M059J (cell line): ENCODE data around the gene MYL4. TPM values are rescaled to one million over a fixed set of nuclear protein-coding genes. Genes with fewer than 3 reads are reported as not detected.
"Not testable (repeated sequence)": the region's sequence is repeated elsewhere in the genome, so short reads cannot be mapped to it uniquely, and the experiment has no call there.

ENCODE experiments used
- DNase-seq: peaks from one replicate; pipeline ENCODE4 v3.0.0-alpha.2; 2012; ENCODE audit warnings: low read depth
- total RNA-seq: library from RNA; depleted of rRNA; stranded (reverse); fragments of >200 nt; shearing (Covaris generic); gene quantifications from 2 replicates; pipeline ENCODE4 v1.2.3, GENCODE V29; 2014

The MYL4 gene
- total RNA-seq, 1 experiment from 2014 or later: not detected

DNA sequence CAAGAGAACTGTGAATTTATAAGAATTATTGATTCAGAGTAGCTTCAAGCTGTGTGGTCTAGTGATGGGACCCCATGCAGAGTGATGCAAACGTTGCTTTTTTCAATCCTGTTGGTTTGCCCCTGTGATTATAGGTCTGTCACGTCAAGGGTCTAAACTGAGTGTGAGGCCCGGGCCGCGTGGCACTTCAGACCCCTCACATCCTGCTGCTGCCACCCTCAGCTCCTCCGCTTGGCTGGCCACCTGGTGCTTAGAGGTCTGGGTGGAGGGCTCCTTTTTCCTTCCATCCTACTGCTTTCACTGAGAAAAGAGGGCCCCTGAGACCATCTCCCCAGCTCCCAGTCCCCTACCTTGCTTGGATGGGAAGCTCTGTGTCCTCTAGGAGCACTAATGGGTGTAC is 12.0 kb downstream of the MYL4 start:
- no peak for DNase-seq

GRCh38 chr17:47222047-47222446 is 12.9 kb downstream of the MYL4 start:
- DNase-seq: no peak

GRCh38 chr17:47223007-47223406 is 13.9 kb downstream of the MYL4 start:
- DNase-seq: peak; percentile 48

DNA sequence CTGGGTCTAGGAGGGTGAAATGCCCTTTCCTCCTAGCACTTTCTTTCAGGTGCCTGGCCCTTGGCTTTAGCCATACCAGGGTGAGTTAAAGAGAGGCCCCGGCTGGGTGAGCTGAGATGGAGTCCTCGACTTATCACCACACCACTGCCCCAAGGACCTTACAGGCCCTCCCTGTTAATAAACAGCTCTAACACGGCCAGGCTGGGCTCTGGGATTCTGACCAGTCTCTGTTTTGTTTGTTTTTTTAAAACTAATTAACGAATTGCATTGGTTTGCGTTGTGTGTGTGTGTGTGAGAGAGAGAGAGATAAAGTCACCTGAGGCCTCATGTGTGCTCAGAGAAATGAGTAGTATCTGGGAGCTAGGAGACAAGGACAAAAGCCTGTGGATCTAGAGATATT is 14.3 kb downstream of the MYL4 start:
- DNase-seq: no peak

DNA sequence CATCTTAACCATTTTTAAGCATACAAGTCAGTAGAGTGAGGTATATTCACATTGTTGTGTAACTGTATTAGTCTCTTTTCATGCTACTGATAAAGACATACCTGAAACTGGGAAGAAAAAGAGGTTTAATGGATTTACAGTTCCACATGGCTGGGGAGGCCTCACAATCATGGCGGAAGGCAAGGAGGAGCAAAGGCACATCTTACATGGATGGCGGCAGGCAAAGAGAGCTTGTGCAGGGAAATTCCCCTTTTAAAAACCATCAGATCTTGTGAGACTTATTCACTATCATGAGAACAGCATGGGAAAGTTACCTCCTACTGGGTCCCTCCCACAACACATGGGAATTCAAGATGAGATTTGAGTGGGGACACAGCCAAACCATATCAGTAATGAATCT is 14.9 kb downstream of the MYL4 start:
- not testable (repeated sequence) for DNase-seq

DNA sequence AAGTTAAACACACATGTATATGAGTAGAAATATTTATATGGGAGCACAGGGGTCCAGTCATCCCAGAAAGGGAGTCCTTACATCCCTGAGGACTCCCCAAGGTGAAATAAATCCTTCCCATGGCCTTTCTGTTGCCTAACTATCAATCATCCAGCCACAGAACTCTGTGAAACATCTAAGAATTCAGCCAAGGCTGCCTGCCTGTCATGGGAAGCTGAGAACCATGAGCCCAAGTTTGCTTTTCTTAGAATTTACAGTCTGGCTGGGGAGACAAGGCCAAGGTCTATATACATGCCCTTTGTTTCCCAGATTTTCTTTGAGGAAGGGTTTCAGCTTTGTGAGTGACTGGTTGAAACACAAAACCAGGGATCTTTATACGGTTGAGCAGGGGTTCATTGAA is 15.8 kb downstream of the MYL4 start:
- peak; percentile 47 for DNase-seq

GRCh38 chr17:47225436-47225858 is 16.3 kb downstream of the MYL4 start:
- peak; percentile 97 for DNase-seq

GRCh38 chr17:47225911-47226688 is 17.0 kb downstream of the MYL4 start:
- DNase-seq: peak; percentile 33

- no peak for DNase-seq
Measured at GRCh38 chr17:47227862-47228261, 18.7 kb downstream of the MYL4 start.

GRCh38 chr17:47229535-47230443 is 20.6 kb downstream of the MYL4 start:
- peak; percentile 92 for DNase-seq

DNA sequence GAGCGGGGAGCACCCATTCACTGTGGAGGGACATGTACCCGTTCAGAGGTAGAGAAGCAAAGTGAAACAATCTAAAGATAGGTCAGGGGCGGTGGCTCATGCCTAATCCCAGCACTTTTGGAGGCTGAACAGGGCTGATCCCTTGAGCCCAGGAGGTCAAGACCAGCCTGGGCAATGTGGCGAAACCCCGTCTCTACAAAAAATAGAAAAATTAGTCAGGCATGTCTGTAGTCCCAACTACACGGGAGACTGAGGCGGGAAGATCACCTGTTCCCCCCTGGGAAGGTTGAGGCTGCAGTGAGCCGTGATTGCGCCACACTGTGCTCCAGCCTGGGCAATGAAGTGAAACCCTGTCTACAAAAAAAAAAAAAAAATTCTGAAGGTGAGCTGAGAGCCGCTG is 21.7 kb downstream of the MYL4 start:
- DNase-seq: no peak

DNA sequence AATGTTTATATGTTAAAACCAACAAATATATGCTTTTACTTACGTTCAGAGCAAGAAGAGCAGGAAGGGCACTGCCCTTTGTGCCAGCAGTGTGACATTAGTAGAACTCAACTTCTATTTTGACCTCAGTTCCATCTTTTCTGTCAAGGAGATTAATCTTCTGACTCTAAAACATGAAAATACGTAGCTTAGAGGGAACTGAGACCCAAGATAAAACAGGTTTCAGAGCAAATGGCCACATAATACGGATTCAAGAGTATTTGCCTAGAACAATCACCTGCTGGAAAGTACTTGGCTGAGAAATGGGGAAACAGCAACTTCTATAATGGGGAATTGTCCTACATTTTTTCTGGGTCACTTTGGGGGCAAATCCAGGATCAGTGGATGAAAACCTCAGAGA is 22.2 kb downstream of the MYL4 start:
- no peak for DNase-seq

GRCh38 chr17:47231866-47232265 is 22.7 kb downstream of the MYL4 start:
- no peak for DNase-seq

GRCh38 chr17:47232465-47232864 is 23.3 kb downstream of the MYL4 start:
- no peak for DNase-seq

GRCh38 chr17:47235506-47235905 is 26.4 kb downstream of the MYL4 start:
- DNase-seq: no peak

DNA sequence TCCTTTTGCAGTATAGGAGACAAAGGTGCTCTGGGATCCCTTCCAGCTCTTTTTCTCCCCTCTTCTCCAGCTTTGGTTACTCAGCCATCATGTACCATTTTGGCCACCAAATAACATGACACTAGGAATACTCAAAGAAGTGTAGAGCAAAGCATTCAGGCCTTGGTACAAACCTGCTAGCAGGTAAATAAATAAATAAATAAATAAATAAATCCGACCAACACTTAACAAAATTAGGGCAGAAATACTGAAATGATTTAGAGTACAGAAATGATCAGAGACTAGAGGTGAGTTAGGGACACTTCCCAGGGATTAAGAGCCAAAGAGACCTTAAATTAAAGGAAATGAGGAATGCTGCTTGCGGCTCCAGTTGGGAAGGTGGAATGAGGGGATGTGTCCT is 26.8 kb downstream of the MYL4 start:
- DNase-seq: no peak

- DNase-seq: no peak
Measured at GRCh38 chr17:47237841-47238240, 28.7 kb downstream of the MYL4 start.

GRCh38 chr17:47238321-47239010 is 29.3 kb downstream of the MYL4 start:
- DNase-seq: no peak

GRCh38 chr17:47239619-47239966 is 30.4 kb downstream of the MYL4 start:
- DNase-seq: no peak

GRCh38 chr17:47239967-47240651 is 31.0 kb downstream of the MYL4 start:
- DNase-seq: peak; percentile 100

- no peak for DNase-seq
Measured at GRCh38 chr17:47240806-47241205, 31.7 kb downstream of the MYL4 start.

DNA sequence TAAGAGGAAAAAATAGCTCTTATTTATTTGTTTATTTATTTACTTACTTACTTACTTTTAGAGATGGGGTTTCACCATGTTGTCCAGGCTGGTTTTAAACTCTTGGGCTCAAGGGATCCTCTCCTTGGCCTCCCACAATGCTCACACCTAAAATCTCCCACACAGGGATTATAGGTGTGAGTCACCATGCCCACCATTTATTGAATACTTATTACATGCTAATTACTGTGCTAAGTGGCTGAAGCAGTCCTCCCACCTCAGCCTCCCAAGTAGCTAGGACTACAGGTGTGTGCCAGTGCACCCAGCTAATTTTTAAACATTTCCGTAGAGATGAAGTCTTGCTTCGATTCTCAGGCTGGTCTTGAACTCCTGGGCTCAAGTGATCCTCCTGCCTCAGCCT is 33.5 kb downstream of the MYL4 start:
- no peak for DNase-seq
